HEK293T (cell line): Measurements from ENCODE around the gene ISLR.

Experiments
- BHLHE40 ChIP-seq: fragments of 450-650 bp; IDR thresholded peaks from 2 replicates; pipeline ENCODE4 v1.6.1; 2016; ENCODE audit warnings: mild to moderate bottlenecking, moderate library complexity, borderline replicate concordance
- ELF4 ChIP-seq: fragments of 450-650 bp; IDR thresholded peaks from 2 replicates; pipeline ENCODE4 v1.6.1; 2017; ENCODE audit warnings: antibody characterized with exemption
- FOXA1 ChIP-seq: fragments of 450-650 bp; IDR thresholded peaks from 2 replicates; pipeline ENCODE4 v1.6.1; 2016; ENCODE audit warnings: mild to moderate bottlenecking
- FOXK2 ChIP-seq: fragments of 450-650 bp; IDR thresholded peaks from 2 replicates; pipeline ENCODE4 v1.6.1; 2016; ENCODE audit warnings: mild to moderate bottlenecking
- FOXM1 ChIP-seq: fragments of 450-650 bp; IDR thresholded peaks from 2 replicates; pipeline ENCODE4 v1.6.1; 2017; ENCODE audit warnings: mild to moderate bottlenecking, borderline replicate concordance
- NFRKB ChIP-seq: fragments of 450-650 bp; IDR thresholded peaks from 2 replicates; pipeline ENCODE4 v1.6.1; 2016; ENCODE audit warnings: mild to moderate bottlenecking, moderate library complexity
- SP1 ChIP-seq: fragments of 450-650 bp; IDR thresholded peaks from 2 replicates; pipeline ENCODE4 v1.6.1; 2017
- TF ChIP-seq, protein P1 (sequence below): fragments of 450-650 bp; IDR thresholded peaks from 2 replicates; pipeline ENCODE4 v1.6.1; 2016

DNA sequence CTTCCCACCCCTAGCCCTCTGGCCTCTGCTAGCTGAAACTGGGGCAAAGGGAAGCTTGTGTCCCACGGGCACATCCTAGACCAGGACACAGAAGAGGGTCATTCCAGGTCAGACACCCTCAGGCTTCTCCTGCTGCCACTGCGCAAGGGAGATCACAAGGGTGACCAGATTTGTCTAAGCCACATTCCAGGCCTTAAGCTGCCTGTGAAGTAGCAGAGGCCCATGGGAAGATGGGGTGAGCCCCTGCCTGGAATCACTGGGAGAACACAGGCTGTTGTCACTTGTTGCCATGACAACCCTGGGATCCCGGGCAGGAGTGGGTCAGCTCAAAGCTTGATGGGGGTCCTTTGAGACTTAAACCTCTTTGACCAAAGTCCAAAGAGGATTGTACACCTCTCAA is 18.3 kb downstream of the ISLR start:
- TF ChIP-seq NFRKB (no peak), BHLHE40 (no peak), FOXM1 (no peak), FOXA1 (no peak), FOXK2 (no peak), ELF4 (no peak), SP1 (no peak)
- TF ChIP-seq, protein P1, sequence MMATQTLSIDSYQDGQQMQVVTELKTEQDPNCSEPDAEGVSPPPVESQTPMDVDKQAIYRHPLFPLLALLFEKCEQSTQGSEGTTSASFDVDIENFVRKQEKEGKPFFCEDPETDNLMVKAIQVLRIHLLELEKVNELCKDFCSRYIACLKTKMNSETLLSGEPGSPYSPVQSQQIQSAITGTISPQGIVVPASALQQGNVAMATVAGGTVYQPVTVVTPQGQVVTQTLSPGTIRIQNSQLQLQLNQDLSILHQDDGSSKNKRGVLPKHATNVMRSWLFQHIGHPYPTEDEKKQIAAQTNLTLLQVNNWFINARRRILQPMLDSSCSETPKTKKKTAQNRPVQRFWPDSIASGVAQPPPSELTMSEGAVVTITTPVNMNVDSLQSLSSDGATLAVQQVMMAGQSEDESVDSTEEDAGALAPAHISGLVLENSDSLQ: no peak
